Non-pigmented ciliary epithelial cell (primary cell): ENCODE measurements around the gene SLC10A7.

Source experiments
- DNase-seq: peaks from one replicate; pipeline ENCODE4 v3.0.0-alpha.2; 2010; ENCODE audit warnings: low read depth

Gene SLC10A7

GRCh38 chr4:146494143-146494542, 27.6 kb downstream of the SLC10A7 start:
- DNase-seq, result no peak

- no peak for DNase-seq
Measured at GRCh38 chr4:146490106-146490505, 31.6 kb downstream of the SLC10A7 start.

GRCh38 chr4:146488495-146489174, 33.1 kb downstream of the SLC10A7 start:
- peak; percentile 40 for DNase-seq

DNA sequence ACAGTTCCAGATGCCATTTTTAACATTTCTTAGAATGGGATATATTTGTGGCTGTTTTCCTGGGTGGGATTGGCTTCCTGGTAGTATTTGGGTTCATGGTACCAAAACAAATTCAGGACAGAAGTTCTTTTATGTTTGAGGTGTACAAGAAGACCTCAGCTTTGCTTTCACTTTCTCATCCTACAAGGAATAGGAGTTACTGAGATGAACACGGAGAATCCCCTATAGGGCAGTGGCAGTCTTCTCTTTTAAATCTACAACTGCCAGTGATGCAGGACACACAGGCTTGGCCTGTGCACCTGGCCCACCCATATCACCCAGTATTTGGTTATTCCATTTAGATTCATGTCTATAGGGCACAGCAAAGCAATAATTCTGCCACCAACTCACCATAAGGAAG, 35.2 kb downstream of the SLC10A7 start:
- no peak for DNase-seq

- no peak for DNase-seq
Measured at GRCh38 chr4:146485968-146486367, 35.8 kb downstream of the SLC10A7 start.

GRCh38 chr4:146482788-146483187, 39.0 kb downstream of the SLC10A7 start:
- no peak for DNase-seq

- DNase-seq, result no peak
Measured at GRCh38 chr4:146481246-146481645, 40.5 kb downstream of the SLC10A7 start.

GRCh38 chr4:146478009-146478408, 43.7 kb downstream of the SLC10A7 start:
- no peak for DNase-seq

DNA sequence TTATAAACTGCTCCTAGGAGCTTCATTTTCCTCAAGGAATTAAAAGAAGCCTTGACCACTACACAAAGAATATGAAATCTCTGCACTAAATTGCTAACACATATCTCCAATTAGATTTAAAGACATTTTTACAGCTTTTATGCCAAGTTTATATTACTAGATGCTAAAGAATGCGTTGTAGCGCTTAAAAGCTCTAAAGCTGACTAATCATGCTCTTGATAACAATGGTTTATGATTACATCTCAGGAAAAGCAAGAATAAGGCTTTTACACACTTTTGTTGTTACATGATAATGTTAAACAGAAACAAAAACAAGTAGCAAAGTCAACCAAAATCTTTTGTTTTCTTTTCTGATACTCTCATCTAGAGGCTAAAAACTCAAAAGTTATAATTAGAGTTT, 44.7 kb downstream of the SLC10A7 start:
- peak; percentile 22 for DNase-seq

GRCh38 chr4:146472404-146472803, 49.3 kb downstream of the SLC10A7 start:
- DNase-seq, result no peak

DNA sequence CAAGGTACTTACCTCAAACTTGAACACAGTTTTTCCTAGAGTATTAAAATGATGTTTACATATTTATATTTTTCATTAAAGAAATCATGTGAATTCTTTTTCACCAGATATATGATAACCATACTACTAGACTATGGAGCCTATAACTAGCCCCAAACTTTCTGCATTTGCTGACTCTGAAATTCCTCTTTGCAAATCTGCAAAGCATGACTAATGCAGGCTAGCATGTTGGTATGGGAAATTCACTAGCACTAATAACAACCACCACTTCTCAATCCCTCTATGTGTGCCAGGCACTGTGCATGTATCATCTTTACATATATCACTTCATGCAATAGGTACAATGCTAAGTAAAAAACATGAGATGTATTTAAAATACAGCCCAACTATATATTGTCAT, 51.1 kb downstream of the SLC10A7 start:
- no peak for DNase-seq

DNA sequence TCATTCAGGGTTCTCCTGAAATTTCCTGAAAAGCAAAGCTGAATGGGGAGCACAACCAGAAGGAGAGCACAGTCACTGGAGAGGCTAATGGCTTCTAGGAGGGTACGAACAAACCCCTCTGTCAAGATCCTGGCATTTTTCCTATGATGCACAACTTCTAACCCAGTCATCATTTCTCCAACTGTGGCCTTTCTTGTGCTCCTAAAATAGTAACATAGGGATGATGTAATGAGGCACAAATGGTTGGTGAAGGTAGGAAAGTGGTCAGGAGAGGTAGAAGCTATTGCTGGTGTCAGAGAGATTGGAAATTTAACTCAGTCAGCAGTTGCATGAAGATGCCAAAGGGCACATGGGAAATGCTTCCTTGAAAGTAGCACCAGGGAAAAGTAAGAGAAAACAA, 52.7 kb downstream of the SLC10A7 start:
- DNase-seq, result no peak

DNA sequence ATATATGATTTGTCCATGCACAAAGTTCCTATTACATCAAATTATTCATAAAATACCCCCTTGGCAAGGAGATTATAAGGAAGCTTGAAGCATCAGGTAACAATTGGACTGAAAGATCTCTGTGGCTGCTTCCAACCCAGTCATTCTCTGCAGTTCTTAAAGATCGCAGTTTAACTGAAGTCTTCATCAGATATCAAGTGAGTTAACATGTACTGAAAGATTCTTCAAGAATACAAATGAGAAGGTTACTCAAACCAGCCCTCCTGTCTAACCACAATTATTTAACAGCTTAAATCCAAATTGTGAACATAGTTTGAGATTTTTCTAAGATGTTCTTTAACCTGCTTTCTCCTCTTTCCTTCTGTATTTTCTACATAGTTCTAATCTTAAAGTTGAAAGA, 56.1 kb downstream of the SLC10A7 start:
- DNase-seq, result no peak

GRCh38 chr4:146462251-146462650, 59.5 kb downstream of the SLC10A7 start:
- no peak for DNase-seq

- no peak for DNase-seq
Measured at GRCh38 chr4:146458594-146458993, 63.1 kb downstream of the SLC10A7 start.

GRCh38 chr4:146456681-146457080, 65.1 kb downstream of the SLC10A7 start:
- DNase-seq, result no peak

- DNase-seq, result no peak
Measured at GRCh38 chr4:146453181-146453807, 68.4 kb downstream of the SLC10A7 start.

DNA sequence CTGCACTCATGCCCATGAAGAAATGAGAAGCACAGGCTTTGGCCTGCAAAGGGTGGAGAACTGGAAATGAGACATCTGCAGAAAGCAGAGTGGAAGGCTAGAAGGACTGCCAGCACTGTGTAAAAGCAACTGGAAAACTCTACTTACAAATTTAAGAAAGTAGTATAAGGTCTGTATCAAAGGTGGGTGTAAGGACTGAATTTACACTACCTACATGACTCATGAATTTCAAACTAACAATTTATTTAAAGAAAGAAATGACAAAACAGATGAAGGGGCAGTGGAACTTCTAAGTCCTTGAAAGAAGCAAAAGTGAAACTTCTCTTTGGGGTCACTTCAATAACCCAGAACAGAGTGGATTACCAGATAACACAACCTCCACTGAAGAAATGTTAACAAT, 71.2 kb downstream of the SLC10A7 start:
- no peak for DNase-seq

DNA sequence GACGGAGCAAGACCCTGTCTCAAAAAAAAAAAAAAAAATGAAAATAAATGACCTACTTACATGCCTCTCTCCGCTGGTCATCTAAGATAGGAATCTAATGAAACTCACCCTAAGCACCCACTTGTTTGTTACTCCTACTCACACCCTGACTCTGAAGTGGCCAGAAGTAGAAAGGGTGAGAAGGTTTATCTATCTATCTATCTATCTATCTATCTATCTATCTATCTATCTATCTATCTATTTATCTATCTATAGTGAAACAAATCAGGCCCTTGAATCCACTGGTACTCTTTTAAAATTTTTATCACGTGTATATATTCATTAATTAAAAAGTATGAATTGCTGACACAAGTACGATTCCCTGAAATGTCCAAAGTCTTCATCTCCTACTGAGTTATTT, 75.2 kb downstream of the SLC10A7 start:
- DNase-seq, result no peak

DNA sequence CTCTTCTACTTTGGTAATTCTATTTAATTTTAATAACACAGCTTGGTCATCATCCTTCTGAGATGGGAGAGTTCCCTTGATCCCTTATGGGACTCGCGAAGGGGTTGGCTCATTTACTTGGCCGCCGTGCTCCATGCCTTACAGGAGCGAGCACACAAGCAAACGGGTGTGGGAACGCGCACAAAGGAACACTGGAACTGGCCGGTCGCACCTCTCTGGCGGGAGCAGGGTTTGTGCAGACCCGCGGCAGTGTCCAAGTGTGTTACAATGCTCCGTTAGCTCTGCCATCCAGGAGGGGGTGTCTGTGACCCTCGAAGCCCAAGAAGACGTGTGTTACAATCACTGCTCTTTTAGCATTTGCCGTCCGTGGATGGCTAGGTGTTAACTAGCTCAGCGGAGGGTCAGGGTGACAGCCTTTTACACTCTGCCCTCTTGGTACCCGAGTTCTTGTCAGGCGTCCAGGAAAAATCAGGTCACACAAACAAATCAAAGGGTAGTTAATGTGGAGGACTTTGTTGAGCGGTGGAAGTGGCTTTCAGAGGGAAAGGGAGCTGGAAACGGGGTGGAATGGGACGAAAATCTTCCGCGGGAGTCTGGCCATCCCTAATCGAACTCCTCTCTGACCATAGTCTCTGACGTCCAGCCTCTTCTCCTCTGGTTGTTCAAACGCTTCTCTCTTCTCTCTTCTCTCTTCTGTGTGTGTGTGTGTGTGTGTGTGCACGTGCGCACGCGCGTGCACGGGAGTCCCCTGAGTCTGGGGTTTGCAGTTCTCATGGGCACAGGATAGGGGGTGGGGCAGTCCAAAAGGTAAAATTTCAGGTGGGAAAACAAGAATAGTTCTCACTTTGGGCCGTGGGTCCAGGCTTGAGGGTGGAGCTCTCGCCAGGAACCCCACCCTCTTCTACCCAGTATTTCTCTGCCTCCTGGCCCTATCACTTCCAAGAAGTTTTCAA, 76.3 kb downstream of the SLC10A7 start:
- no peak for DNase-seq

- no peak for DNase-seq
Measured at GRCh38 chr4:146443525-146443924, 78.2 kb downstream of the SLC10A7 start.

DNA sequence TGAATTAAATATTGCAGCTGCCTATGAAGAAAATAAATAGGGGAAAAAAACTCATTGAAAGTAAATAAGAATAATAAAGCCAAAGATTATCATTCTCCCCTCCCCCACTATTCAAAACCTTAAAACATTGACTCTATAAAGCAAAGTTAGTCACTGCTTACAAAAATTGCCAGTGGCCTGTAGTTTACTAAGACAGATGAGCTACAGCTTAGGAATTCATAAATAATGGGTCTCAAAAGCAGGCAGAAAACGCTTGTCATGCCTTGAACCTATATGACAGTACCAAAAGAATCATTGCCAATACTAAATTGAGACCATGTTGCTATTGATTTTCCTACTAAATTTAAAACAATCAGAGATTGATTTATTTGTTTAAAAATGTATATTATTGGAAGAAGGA, 78.9 kb downstream of the SLC10A7 start:
- DNase-seq, result peak; percentile 52

DNA sequence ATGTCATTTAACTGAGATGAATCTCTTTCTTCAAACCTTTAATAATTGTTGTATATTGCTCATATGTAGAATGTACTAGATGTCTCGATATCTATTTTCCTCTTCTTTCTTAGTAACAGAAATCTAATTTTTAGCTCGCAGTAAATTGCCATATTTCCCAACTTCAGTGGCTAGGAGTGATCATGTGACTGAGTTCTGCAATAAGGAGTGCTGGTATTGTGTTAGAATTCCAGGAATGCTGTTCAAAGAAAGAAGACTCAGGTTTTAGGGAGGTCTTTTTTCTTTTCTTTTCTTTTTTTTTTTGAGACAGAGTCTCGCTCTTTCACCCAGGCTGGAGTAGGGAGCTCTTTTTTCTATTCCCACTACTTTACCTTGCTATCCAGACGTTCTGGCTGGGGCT, 81.7 kb downstream of the SLC10A7 start:
- DNase-seq, result no peak
